ENCODE measurements around the gene RAD54L. TPM values are rescaled to one million over a fixed set of nuclear protein-coding genes. Genes with fewer than 3 reads are reported as not detected.

Gene RAD54L
- total RNA-seq, 4 donors from 2014 or later: 9.2 TPM; not detected in 3

- Histone ChIP-seq H3K9me3 (no peaks in the 10 kb centered on the region), H3K27me3 (no peaks in the 10 kb centered on the region), H3K4me1 (no peaks in the 10 kb centered on the region), H3K27ac (no peak overlapping the region), H3K36me3 (peaks cover 0 to 93% of the 10 kb centered on the region in 2 donors), H3K4me3 (no peak overlapping the region)
- WGBS, 2 donors (ENCODE audit: low coverage in 1 of 2): 93% methylated on average over 5 of the region's 5 CpGs; no CpG with 5 or more reads in 1 of the 2 donors
- TF ChIP-seq POLR2AphosphoS5 (IDR thresholded peaks at IDR 0.05): no peak
- no peak for TF ChIP-seq CTCF (IDR thresholded peaks at IDR 0.05)
- no peak for TF ChIP-seq EP300 (IDR thresholded peaks at IDR 0.05)
- TF ChIP-seq POLR2A (IDR thresholded peaks at IDR 0.05): no peak
- ATAC-seq: no peak
These were observed 41.6 kb downstream of the RAD54L start for GRCh38 chr1:46289134-46289494.

- Histone ChIP-seq H3K27me3 (no peaks in the 10 kb centered on the region), H3K4me3 (no peak overlapping the region), H3K9me3 (no peaks in the 10 kb centered on the region), H3K27ac (no peak overlapping the region), H3K4me1 (no peaks in the 10 kb centered on the region), H3K36me3 (peaks cover 0 to 93% of the 10 kb centered on the region in 2 donors)
- WGBS, 2 donors (ENCODE audit: low coverage in 1 of 2): 85% methylated on average over 4 of the region's 4 CpGs
- ATAC-seq: no peak
- TF ChIP-seq EP300 (IDR thresholded peaks at IDR 0.05) (no peak), POLR2AphosphoS5 (IDR thresholded peaks at IDR 0.05) (no peak), CTCF (IDR thresholded peaks at IDR 0.05) (no peak), POLR2A (IDR thresholded peaks at IDR 0.05) (no peak)
These were observed 42.4 kb downstream of the RAD54L start for GRCh38 chr1:46289976-46290375.

- H3K36me3 ChIP-seq: peaks cover 0 to 70% of the 10 kb centered on the region in 2 donors
These were observed 47.7 kb downstream of the RAD54L start for GRCh38 chr1:46295306-46295705.

GRCh38 chr1:46298387-46298786, 50.8 kb downstream of the RAD54L start:
- Histone ChIP-seq H3K27me3 (no peaks in the 10 kb centered on the region), H3K27ac (peak overlapping the region in 2 of 4 donors; percentile 8 to 24), H3K9me3 (no peaks in the 10 kb centered on the region), H3K36me3 (peaks cover 0 to 47% of the 10 kb centered on the region in 2 donors), H3K4me3 (no peak overlapping the region), H3K4me1 (peaks cover 0 to 40% (median 21%) of the 10 kb centered on the region in 3 donors)
- TF ChIP-seq POLR2AphosphoS5 (IDR thresholded peaks at IDR 0.05): no peak
- no peak for TF ChIP-seq POLR2A (IDR thresholded peaks at IDR 0.05)
- TF ChIP-seq CTCF (IDR thresholded peaks at IDR 0.05): no peak
- no peak for TF ChIP-seq EP300 (IDR thresholded peaks at IDR 0.05)
- ATAC-seq: no peak

More at GRCh38 chr1:46295306-46295705, 47.7 kb downstream of the RAD54L start:
- Histone ChIP-seq H3K9me3 (no peaks in the 10 kb centered on the region), H3K4me3 (no peak overlapping the region), H3K27me3 (no peaks in the 10 kb centered on the region), H3K27ac (no peak overlapping the region), H3K4me1 (peaks cover 0 to 24% (median 8%) of the 10 kb centered on the region in 3 donors)
- no peak for TF ChIP-seq EP300 (IDR thresholded peaks at IDR 0.05)
- TF ChIP-seq POLR2A (IDR thresholded peaks at IDR 0.05): no peak
- TF ChIP-seq CTCF (IDR thresholded peaks at IDR 0.05): no peak
- no peak for TF ChIP-seq POLR2AphosphoS5 (IDR thresholded peaks at IDR 0.05)
- WGBS, 2 donors (ENCODE audit: low coverage in 1 of 2): 83 to 90% methylated on average over 1 to 2 of the region's 2 CpGs
- no peak for ATAC-seq

GRCh38 chr1:46300673-46301405, 53.3 kb downstream of the RAD54L start:
- Histone ChIP-seq H3K27me3 (no peaks in the 10 kb centered on the region), H3K4me3 (peak overlapping the region; percentile 67 to 90), H3K9me3 (no peaks in the 10 kb centered on the region), H3K4me1 (peaks cover 0 to 58% (median 30%) of the 10 kb centered on the region in 3 donors), H3K27ac (peak overlapping the region; percentile 89 to 99 (median 98)), H3K36me3 (peaks cover 0 to 22% of the 10 kb centered on the region in 2 donors)
- ATAC-seq: no peak
- no peak for TF ChIP-seq EP300 (IDR thresholded peaks at IDR 0.05)
- TF ChIP-seq POLR2A (IDR thresholded peaks at IDR 0.05): no peak
- no peak for TF ChIP-seq POLR2AphosphoS5 (IDR thresholded peaks at IDR 0.05)
- no peak for TF ChIP-seq CTCF (IDR thresholded peaks at IDR 0.05)
- 10 to 14% methylated on average over 5 to 6 of the region's 6 CpGs for WGBS, 2 donors (ENCODE audit: low coverage in 1 of 2)
